Measurements from ENCODE around the gene TCL1B. TPM values are rescaled to one million over a fixed set of nuclear protein-coding genes. Genes with fewer than 3 reads are reported as not detected.
"Not testable (repeated sequence)": the region's sequence is repeated elsewhere in the genome, so short reads cannot be mapped to it uniquely, and the experiment has no call there.

Gene TCL1B
- total RNA-seq, 1 experiment from 2014 or later: not detected

GRCh38 chr14:95701846-95702221, 15.6 kb downstream of the TCL1B start:
- DNase-seq (ENCODE audit: low spot score): no peak

GRCh38 chr14:95703341-95703740, 17.1 kb downstream of the TCL1B start:
- no peak for DNase-seq (ENCODE audit: low spot score)

- no peak for DNase-seq (ENCODE audit: low spot score)
Measured at GRCh38 chr14:95703805-95704204, 17.6 kb downstream of the TCL1B start.

GRCh38 chr14:95705518-95705917, 19.3 kb downstream of the TCL1B start:
- no peak for DNase-seq (ENCODE audit: low spot score)

- DNase-seq (ENCODE audit: low spot score): no peak
Measured at GRCh38 chr14:95707327-95707726, 21.1 kb downstream of the TCL1B start.

- no peak for DNase-seq (ENCODE audit: low spot score)
Measured at GRCh38 chr14:95710106-95710505, 23.9 kb downstream of the TCL1B start.

GRCh38 chr14:95711476-95712176, 25.4 kb downstream of the TCL1B start:
- no peak for DNase-seq (ENCODE audit: low spot score)

- DNase-seq (ENCODE audit: low spot score): no peak
Measured at GRCh38 chr14:95712398-95712797, 26.2 kb downstream of the TCL1B start.

GRCh38 chr14:95713596-95714371, 27.6 kb downstream of the TCL1B start, which contains the start of gene TCL1A:
Gene TCL1A (minus strand): TSS chr14:95714125. CDS start chr14:95714066, 59 bp downstream.
- DNase-seq (ENCODE audit: low spot score): no peak

- no peak for DNase-seq (ENCODE audit: low spot score)
Measured at GRCh38 chr14:95722525-95723190, 36.4 kb downstream of the TCL1B start.

- DNase-seq (ENCODE audit: low spot score): no peak
Measured at GRCh38 chr14:95725685-95726336, 39.6 kb downstream of the TCL1B start.

- no peak for DNase-seq (ENCODE audit: low spot score)
Measured at GRCh38 chr14:95727056-95727700, 41.0 kb downstream of the TCL1B start.

GRCh38 chr14:95729402-95730028, 43.3 kb downstream of the TCL1B start:
- not testable (repeated sequence) for DNase-seq (ENCODE audit: low spot score)

GRCh38 chr14:95730126-95730525, 43.9 kb downstream of the TCL1B start:
- DNase-seq (ENCODE audit: low spot score): no peak

- DNase-seq (ENCODE audit: low spot score): no peak
Measured at GRCh38 chr14:95733212-95733611, 47.0 kb downstream of the TCL1B start.

- no peak for DNase-seq (ENCODE audit: low spot score)
Measured at GRCh38 chr14:95739356-95739755, 53.1 kb downstream of the TCL1B start.

GRCh38 chr14:95741038-95741490, 54.8 kb downstream of the TCL1B start:
- DNase-seq (ENCODE audit: low spot score): peak; percentile 26

- no peak for DNase-seq (ENCODE audit: low spot score)
Measured at GRCh38 chr14:95741781-95742180, 55.6 kb downstream of the TCL1B start.

Measured in H4 (cell line).